ENCODE data around the gene LONP2.
A peak's percentile ranks its signal among the peaks of the same experiment; 100 is the strongest.

LONP2 gene, protein sequence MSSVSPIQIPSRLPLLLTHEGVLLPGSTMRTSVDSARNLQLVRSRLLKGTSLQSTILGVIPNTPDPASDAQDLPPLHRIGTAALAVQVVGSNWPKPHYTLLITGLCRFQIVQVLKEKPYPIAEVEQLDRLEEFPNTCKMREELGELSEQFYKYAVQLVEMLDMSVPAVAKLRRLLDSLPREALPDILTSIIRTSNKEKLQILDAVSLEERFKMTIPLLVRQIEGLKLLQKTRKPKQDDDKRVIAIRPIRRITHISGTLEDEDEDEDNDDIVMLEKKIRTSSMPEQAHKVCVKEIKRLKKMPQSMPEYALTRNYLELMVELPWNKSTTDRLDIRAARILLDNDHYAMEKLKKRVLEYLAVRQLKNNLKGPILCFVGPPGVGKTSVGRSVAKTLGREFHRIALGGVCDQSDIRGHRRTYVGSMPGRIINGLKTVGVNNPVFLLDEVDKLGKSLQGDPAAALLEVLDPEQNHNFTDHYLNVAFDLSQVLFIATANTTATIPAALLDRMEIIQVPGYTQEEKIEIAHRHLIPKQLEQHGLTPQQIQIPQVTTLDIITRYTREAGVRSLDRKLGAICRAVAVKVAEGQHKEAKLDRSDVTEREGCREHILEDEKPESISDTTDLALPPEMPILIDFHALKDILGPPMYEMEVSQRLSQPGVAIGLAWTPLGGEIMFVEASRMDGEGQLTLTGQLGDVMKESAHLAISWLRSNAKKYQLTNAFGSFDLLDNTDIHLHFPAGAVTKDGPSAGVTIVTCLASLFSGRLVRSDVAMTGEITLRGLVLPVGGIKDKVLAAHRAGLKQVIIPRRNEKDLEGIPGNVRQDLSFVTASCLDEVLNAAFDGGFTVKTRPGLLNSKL

DNA sequence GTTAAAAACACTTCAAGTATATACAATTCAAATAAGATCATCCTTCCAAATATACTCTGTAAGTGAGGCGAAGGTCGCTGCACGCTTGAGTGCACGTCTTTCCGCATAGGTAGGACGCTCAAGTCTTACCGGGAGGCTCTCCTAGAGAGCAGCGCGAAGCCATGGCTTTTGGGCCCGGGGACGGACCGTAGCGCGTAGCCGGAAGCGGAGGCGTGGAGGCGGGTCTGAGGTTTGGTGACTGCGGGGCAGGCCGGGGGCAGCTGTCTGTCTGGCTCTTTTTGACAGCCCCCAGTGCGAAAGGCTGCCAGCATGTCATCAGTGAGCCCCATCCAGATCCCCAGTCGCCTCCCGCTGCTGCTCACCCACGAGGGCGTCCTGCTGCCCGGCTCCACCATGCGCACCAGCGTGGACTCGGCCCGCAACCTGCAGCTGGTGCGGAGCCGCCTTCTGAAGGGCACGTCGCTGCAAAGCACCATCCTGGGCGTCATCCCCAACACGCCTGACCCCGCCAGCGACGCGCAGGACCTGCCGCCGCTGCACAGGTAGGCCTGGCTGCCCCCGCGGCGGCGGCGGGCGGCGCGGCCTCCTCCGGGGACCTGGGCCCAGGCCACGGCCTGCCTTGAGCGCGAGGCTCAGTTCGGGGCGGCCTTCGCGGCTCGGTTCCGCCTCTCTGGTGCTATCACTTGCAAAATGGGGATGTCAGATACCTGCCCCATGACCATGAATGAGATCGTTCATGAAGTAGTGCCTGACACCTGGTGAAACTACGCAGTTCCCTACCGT is at the start of gene LONP2:
Gene LONP2, plus strand, starts transcription at position 221 of the 783 bp plus-strand sequence. Its CDS starts 89 bp downstream, at position 310.
- DNase-seq: peak; percentile 77

DNA sequence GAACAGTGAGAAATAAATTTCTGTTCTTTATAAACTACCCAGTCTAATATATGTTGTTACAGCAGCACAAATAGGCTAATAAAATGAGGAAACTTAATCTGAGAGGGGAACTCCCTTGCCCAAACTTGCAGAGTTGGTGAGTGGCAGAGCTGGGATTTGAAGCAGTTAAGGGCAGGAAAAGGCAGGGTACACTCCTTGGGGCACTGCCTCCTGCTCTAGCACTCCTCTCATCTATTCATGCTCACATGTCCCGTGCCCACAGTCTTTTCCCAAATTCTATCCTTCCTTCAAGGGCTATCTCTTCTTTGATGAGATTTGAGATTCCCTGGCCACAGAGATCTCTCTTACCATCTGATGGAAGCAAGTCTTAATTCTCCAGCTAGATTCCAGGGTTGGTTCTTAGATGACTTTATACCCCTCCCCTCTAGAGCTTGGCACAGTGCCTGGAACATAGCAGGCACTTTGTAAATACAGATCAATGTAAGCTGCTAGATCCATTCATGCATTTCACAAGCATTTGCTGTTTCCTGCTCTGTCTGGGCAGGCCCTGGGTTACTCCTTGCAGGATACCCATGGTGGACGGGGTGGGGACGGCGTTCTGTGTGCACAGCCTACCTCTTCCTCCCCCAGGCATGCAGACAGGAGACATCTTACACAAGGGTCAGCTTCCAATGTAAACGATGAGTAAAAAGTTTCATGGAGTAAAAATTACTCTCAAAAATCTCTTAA is 49.1 kb upstream of the LONP2 start:
- DNase-seq: no peak

DNA sequence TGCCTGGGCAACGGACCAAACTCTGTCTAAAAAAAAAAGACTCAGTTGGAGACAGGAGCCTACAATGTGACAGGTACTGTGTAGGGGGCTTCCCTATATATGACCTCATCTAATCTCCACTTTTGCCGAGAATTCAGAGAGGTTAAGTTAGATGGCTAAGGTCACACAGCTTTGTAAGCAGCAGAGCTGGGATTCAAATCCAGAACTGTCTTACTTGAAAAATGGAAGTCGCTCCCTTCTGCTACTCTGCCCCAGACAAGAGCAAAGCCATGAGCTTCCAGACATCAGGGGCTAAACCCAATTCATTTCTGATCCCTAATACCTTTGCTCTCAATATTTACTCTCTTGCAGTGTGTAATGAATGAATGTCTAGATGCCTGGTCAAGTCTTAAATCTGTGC is 46.8 kb upstream of the LONP2 start:
- DNase-seq: no peak

DNA sequence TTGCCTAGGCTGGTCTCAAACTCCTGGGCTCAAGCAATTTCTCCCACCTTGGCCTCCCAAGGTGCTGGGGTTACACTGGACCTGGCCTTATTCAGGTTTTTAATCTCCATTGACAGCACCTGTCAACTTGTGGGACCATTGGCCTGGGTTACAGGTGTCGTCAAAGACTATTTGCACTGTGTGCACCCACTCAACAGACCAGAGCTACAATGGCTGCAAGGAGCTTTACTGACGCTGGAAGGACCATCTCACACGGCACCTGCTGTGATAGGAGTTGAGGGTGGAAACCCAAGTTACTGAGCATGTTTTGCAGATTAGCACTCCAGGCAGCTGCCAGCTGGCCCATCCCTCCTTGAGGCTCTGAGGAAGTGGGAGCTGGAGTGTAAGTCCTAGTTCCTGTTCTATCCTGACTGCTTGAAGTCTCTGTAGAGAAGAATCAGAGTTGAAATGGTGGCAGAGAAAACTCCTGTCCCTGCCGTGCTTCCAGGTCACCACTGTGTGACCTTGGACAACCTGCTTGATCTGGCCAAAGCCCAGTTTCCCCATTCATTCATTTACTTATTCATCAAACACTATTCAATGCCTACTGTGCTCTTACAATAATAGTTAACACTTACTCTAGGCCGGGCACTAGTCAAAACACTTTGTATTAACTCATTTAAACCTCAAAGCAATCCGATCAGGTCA is 42.4 kb upstream of the LONP2 start:
- no peak for DNase-seq

DNA sequence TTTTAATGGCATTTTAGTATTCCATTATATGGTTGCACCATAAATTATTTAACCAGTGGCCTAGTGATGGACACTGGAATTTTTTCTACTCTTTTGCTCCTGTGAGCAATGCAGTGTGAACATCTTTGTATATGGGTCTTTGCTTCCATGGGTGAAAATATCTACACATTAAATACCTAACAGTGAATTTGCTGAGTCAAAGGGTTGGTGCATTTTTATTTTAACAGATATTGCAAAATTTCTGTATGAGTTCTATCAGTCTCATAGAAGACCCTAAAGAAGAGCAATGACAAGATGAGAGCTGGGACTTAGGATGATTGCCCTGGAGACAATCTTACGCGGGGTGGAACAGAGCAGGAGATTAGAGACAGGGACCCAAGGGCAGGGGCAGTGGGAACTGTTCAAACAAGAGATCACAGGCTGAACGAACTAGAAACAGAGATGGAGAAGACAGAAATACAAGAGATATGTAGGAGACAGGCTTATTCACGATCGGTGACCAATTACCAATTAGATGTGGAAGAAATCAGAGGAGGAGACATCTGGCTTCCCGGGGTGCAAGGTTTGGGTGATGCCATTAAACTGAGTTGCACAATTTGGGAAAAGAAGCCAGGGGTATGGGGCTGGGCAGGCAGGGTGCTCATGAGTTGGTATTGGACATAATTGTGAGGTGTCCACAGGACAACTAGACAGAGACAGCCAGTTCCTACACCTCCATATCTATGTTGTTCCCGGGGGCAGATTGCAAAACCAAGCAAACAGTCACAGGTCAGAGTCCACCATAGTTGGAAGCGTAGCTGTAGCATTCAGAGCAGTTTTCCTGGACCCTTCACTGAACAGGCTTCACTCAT is 39.9 kb upstream of the LONP2 start:
- DNase-seq: no peak

DNA sequence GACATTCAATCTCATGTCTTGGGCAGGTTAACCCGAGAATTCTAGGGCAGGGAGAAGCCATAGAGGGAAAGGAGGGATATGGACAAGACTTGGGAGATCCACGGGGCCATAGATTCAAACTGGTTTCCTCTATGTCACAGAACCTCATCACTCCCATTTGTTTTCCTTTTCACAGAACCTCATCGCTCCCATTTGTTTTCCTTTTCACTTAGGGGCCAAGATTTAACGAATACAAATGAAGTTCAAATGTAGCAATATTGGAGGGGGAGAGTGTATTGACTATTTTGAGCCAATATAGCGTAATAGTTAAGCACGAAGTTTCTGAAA is 39.3 kb upstream of the LONP2 start:
- DNase-seq: no peak

DNA sequence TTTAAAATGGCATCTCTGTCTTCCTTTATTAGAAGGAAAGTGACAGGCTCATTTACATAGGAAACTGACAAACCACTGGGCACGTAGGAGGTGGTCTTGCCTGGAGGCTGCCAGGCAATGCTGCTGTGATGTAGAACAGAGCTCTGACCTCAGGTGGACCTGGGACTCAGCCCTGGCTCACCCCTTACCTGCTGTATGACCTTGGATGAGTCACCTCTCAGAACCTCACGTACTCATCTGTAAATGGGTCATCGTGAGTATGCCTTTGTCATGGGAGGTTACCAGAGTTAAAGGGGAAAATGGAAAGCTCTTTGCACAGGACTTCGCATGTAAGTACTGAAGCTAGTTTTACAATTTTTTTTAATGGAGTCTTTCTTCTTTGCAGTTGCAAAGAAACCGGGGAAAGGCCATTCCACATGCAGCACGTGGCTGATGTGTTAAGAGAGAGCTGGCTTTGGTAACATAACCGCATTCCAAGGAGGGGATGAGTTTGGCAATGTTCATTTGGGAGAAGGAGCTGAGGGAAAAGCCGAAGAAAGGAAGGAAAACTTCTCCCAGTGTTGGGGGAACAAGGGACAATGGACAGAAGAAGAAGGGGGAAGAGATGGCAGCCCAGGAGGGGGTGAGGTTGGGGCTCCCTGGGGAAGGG is 37.4 kb upstream of the LONP2 start:
- DNase-seq: no peak

DNA sequence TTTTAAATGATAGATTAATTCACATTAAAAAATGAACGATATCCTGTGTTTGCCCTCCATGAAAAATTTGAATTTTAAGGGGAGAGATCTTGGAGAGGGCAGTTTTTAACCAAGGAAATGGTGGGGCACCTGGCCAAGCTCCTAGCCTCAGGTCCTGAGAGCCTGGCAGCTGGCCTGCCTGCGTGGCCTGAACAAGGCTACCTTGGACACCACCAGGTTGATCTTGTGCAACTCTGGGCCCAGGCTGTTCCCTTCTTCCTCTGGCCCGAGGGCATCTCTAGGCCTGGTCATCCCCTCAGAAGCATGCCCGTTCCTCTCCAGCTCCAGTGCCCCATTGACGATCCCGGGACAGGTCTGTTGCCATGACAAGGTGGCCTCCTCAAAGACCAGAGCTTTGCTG is 33.4 kb upstream of the LONP2 start:
- DNase-seq: no peak

DNA sequence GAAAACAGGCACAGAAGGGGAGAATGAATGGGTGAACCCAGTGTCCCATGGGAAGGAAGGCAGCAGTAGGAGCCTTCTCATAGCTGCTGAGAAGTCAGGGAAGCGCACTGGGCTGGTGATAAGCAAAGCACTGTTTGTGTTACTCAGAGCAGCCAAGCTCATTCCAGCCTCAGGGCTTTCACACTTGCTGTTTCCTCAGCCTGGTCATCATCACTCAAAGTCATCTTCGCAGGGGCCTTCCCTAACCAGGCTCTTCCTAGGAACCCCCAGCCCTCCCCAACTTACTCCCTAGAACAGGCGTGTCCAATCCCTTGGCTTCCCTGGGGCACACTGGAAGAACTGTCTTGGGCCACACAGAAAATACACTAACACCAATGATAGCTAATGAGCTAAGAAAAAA is 32.1 kb upstream of the LONP2 start:
- DNase-seq: no peak

DNA sequence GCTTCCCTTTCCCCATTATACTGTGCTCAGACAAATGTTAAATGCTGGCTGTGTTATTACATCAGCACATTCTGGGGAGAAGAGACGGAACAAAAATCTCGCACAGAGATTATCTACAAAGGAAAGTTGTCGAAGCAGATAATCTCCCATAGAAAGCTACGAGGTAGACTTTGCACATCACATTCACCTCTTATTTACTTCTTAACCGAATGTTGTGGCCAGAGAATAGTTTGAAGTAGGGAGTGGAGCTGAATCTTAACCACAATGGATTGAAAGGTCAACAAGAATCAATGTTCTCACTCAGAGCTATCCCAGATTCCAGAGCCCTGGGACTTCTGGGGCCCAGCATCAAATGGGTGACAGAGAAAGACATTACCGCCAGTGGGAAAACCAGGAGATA is 28.4 kb upstream of the LONP2 start:
- DNase-seq: no peak

DNA sequence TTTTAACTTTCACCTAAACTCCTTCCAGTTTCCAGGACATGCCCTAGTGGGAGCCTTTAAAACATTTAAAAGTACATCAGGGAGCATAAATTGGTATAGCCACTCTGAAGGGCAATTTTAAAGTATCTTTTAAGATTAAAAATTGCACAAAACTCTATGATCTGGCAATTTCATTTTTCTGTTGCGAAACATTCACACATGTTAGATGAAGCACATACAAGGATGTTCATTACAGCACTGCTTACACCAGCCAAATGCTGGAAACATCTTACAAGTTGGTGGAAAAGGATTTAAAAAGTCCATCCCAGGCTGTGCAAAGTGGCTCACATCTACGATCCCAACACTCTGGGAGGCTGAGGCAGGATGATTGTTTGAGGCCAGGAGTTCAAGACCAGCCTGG is 26.4 kb upstream of the LONP2 start:
- DNase-seq: no peak

DNA sequence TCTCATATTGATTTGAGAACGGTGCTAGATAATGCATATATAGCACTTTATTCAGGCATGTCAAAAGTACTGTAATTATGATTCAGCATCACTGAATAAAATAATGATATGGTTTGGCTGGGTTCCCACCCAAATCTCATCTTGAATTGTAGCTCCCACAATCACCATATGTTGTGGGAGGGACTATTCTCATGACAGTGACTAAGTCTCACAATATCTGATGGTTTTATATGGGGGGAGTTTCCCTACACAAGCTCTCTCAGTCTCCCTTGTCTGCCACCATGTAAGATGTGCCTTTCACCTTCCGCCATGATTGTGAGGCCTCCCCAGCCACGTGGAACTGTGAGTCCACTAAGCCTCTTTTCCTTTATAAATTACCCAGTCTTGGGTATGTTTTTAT is 25.6 kb upstream of the LONP2 start:
- DNase-seq: no peak

DNA sequence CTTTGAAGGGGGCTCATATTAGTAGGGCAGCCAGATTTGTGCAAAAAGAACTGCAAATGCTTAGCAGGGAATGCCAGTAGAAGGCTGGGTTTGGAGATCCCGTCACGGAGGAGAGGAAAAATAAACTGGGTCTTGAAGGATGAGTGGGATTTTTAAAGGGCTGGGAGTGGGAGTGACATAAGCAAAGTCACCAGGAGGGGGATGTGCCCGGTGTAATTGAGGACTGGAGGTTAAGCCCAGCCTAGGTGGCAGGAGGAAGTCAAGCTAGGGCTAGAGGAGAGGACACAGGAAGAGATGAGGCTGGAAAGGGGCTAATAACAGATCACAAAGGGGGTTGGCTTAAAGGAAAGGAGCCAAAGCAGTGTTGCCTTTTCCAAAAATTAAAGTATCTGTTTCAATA is 23.2 kb upstream of the LONP2 start:
- DNase-seq: no peak

DNA sequence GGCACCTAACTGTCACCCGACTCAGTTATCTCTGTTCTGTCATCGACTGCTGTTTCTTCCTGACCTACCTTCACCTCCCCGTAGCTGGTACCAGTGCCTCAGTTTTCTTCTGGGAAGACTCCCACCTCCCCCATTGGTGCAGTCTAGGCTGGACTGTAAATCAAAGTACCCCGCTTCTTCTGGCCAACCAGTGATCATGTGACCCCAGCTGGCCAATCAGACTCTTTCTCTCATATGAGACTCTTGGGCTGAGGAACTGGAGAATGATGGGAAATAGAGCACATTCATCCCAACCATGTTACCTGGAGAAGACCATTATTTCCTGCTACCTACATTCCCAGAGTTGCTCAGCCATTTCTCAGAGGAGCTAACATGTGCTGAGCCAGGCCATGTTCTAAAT is 20.6 kb upstream of the LONP2 start:
- DNase-seq: no peak

DNA sequence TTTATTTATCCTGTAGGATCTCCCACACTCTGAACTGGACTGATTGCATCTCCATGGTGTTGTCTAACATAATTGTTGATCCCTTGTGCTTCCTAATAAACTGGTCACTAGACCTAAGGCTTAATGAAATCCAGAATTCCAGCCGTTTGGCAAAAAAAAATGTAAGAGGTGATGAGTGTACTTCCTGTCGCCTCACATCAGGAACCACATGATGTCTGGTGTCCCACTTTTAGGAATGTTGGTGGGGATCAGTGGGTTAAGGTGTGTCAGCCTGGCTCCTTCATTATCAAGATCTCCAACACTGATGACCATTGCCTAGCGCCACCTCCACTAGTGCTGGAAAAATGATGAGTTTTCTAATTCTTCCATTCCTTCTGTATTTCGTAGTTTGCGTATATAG is 18.6 kb upstream of the LONP2 start:
- no peak for DNase-seq

DNA sequence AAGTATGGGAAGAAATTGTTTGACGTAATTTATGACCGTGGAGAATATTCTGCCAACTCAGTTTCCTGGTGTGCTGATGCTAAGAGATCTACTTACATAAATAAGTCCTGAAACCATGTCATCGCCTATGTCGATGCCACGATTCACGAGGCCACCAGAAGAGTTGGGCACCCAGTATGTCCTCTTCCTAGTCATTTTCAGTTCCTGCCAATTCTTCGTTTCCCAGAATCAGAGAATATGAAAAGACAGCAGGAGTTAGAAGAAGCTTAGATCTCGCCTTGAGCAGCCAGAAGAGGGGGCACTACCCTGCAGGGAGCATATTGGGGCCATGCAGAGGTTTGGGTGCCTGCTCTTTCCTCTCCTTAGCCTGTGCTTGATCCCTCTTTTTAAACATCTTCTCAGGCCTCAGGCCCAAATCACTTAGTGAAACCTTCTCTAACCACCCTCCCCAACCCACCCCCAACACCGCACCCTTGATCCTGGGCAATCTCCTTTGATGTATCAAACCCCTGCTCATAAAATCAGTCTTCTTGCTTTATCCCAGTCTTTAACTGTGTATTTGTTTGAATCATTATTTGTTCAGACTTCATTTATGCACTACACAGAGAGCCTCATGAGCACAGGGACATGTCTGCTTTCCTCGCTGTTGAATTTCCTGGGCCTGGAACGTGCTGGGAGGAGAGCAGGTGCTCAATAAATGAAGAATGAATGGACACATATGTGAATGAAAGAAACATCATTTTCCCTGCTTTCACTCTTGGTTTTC is 12.2 kb upstream of the LONP2 start:
- DNase-seq: peak; percentile 4

DNA sequence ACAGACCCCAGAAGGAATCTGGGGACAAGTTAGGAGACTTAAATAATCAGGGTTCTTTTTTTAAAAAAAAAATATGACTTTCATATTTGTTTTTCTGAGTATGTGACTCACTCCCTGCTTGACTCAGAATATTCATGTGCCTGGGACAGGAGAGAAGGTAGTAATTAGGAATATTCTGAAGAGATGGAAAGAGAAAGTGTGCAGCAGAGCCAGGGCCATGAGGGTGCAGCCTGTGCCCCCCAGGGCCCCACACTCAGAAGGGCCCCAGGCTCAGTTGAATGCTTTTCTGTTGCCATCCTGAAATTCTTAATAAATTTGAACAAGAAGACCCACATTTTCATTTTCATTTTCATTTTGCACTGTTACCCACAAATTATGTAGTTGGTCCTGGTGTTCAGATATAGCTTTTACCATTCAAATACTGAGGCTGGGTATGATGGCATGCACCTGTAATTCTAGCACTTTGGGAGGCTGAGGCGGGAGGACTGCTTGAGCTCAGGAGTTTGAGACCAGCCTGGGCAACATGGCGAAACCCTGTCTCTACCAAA is 11.5 kb upstream of the LONP2 start:
- DNase-seq: no peak

DNA sequence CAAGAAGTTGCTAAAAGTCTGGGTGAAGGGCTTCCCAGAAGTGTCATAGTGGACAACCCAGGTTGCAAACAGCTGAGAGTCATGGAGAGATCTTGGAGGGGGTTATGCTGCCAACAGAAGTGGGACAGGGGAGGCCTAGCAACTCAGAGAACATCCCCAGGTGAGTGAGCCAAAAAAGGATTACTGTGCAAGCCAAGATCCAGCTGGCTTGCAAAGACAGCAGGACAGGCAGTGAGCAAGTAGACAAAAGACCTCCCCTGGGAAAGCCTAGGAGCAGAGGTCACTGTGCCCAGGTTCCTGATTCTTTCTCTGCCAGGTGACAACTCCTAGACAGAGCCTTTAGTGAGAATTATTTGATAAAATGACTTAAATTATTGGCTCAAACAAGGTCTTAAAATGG is 9.5 kb upstream of the LONP2 start:
- no peak for DNase-seq

DNA sequence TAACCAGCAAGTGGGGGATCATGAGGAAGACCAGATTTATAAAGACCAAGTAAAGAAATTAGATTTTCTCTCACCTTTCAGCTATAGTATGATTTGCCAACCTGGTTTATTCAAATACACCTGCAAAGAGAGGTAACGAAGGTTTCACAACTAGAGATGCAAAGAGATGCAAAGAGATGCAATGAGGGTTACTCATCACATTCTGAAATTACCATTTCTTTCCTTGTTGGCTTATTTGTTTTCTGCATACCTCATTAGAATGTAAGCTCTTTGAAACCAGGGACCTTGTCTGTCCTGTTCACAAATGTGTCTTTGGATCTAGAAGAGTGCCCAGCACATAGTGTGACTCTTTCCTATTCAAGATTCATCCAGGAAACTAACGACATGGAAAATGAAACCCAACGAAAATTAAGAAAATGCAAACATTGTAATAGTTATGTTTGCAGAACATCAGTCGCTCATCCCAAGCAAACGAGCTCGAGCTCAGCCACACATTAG is 9.0 kb upstream of the LONP2 start:
- DNase-seq: no peak

All from NK-92 treated with Interleukin-12 subunit alpha and Interleukin-12 subunit beta, amount 100 ng/mL, for 24 hours (cell line).